Lower leg skin (tissue), 3 donors: ENCODE measurements around the gene GNB1.

ENCODE experiments used
- CTCF ChIP-seq, 3 donors: fragments of 450-650 bp; IDR thresholded peaks; one replicate each; pipeline ENCODE4 v1.5.1; 2016; ENCODE audit warnings: antibody characterized with exemption in 3 of 3, mild to moderate bottlenecking in 3 of 3, moderate library complexity in 2 of 3
- POLR2A ChIP-seq, 2 donors: fragments of 450-650 bp; IDR thresholded peaks; one replicate each; pipeline ENCODE4 v1.6.1; 2016 to 2017; ENCODE audit warnings: antibody characterized with exemption in 2 of 2, mild to moderate bottlenecking in 1 of 2, moderate library complexity in 1 of 2

- TF ChIP-seq CTCF (IDR thresholded peaks at IDR 0.05) (no peak), POLR2A (IDR thresholded peaks at IDR 0.05) (no peak)
Measured at GRCh38 chr1:1928231-1929101, 37.6 kb upstream of the GNB1 start.
